Measurements from ENCODE around the gene KRTAP20-1.

DNA sequence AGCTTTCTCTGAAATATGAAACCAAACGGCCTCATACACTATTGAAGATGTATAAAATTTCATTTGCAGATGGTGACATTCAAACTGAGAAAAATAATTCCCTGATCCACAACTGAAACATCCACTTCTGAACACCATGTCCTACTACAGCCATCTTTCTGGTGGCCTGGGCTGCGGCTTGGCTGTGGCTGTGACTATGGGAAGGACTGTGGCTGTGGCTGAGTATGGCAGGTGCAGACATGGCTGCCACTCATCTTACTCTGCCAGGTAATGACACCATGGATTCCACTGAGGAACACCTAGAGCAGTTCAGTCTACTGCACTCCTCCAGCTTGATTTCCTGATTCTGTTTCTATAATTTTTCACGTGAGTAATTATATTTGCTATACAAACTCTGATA lies 4.3 kb downstream of the KRTAP20-1 start, which contains the start of gene KRTAP20-4:
- TF ChIP-seq, protein P1, sequence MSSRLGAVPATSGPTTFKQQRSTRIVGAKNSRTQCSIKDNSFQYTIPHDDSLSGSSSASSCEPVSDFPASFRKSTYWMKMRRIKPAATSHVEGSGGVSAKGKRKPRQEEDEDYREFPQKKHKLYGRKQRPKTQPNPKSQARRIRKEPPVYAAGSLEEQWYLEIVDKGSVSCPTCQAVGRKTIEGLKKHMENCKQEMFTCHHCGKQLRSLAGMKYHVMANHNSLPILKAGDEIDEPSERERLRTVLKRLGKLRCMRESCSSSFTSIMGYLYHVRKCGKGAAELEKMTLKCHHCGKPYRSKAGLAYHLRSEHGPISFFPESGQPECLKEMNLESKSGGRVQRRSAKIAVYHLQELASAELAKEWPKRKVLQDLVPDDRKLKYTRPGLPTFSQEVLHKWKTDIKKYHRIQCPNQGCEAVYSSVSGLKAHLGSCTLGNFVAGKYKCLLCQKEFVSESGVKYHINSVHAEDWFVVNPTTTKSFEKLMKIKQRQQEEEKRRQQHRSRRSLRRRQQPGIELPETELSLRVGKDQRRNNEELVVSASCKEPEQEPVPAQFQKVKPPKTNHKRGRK (CRISPR knock-in tag; IDR thresholded peaks at IDR 0.05; ENCODE audit: borderline replicate concordance), result no peak
- TF ChIP-seq SOX15 (CRISPR knock-in tag; IDR thresholded peaks at IDR 0.05), result no peak

Measured in WTC11 (cell line).